SH-SY5Y (cell line): ENCODE data around the gene ACOT7.

Experiments
- GATA2 ChIP-seq: IDR thresholded peaks from 2 replicates; pipeline ENCODE4 v1.6.1; 2011; ENCODE audit warnings: mild to moderate bottlenecking, low read depth, low read length
- GATA3 ChIP-seq: IDR thresholded peaks from 2 replicates; pipeline ENCODE4 v1.6.1; 2011; ENCODE audit warnings: low read depth, mild to moderate bottlenecking, low read length, moderate library complexity

DNA sequence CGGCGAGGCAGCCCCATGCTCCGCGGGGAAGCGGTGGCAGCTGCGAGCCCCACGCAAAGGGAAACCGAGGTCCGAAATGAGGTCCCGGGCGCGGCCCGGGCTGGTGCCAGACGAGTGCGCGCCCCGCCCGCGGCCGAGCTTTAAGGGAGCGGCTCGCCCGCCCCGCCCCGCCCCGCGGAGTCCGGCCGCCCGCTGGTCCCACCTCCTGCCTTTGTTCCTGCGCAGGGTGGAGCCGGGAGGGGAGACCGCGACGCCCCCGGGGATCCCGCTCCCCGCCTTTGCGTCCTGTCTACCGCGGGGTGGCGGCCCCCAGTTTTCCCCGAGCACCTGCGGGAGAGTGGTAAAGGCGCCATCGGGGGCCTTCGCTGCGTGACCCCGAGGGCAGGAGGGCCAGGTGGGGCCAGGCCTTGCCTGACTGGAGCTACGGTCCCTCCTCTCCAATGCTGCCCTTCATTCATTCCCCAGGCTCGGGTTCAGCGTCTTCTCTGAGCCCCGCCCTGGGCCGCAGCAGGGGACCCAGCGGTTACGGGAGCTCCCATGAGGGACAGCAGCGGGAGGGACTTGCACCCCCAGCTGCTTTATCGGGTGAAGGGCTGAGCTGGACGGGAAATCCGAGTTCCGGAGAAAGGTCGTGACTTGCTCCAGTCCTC is 26.4 kb upstream of the ACOT7 start, which contains the start of gene HES2:
- TF ChIP-seq GATA2 (no peak), GATA3 (no peak)
